NCI-H2029 treated with DMSO at 0.1 percent for 48 hours (cell line): ENCODE results near the gene SESN1.
"Not testable (repeated sequence)": the region's sequence is repeated elsewhere in the genome, so short reads cannot be mapped to it uniquely, and the experiment has no call there.

Experiments used
- DNase-seq: peaks from one replicate; lab custom pipeline; 2025; lab: John Stamatoyannopoulos, UW

SESN1 gene

DNA sequence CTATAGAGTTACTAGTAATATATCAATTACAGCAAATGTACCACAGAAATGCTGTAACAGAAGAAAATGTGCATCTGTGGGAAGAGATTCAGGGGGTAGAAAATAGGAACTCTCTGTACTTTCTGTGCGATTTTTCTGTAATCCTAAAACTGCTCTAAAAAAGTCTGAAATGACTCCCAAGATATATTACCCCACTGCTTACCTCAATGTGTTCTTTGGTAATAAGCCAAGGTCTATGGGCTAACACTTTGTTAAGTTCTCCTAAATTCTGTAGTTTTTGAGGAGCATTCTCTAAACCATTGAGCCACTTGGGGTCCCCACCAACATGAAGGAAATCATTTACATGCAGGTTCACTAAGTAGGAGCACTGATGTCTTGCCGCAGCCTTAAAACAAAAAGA is 94.4 kb downstream of the SESN1 start:
- DNase-seq = no peak

- no peak for DNase-seq
Measured at GRCh38 chr6:108999428-108999827, 95.2 kb downstream of the SESN1 start.

DNA sequence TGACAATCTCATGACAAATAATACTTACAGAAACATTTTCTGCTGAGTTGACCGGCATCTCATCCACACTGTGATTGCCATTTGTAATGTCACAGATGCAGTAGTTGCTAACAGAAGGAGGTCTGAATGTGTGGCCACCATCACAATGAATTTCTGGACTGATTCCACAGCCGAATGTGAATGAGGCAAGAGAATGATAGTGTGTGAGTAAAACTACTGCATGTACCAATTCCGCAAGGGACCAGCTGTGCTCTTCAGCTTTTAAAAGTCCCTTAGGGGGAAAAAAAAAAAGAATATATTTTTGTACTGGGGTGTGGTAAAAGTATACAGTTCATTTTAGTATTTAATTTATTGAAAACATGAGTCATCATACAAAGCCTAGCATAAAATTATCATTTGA is 96.2 kb downstream of the SESN1 start:
- no peak for DNase-seq

DNA sequence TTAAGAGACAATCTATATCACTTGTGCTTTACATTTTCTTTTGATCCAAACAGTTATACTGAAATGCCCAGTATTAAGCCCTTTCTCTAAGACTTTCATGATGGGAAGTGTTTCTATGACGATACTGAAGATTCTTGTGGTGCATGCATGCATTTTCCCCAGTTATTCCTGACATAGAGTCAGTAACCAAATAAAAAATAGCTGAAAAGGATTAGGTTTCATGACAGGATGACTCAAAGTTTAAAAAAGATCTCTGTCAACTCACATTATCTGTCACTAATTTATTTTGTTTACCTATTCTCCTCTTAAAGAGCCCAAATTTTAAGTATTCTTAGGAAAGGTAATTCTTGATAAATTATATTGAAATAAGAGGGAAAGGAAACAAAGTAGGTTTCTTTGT is 98.4 kb downstream of the SESN1 start:
- DNase-seq = no peak

- no peak for DNase-seq
Measured at GRCh38 chr6:108995296-108995695, 99.3 kb downstream of the SESN1 start.

GRCh38 chr6:108993876-108994275 is 100.8 kb downstream of the SESN1 start:
- no peak for DNase-seq

DNA sequence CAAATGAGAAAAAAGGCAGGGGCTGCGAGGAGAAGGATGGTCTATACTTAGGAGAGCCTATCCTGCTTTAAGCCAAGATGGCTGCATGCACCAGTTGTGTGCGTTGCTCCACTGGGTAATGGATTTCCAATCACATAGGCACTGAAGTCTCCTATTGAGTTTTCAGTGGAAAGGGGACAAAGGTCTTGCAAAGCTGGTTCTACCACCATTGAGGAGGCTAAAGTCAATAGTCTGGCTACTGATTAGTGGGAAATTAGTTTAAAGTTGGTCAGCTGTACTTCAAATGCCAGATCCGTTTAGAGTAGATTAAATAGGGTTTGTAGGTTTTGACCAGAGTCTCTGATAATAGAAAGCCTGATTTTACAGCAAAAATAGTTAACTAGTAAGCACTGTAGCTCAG is 104.9 kb downstream of the SESN1 start:
- no peak for DNase-seq

GRCh38 chr6:108988765-108989164 is 105.9 kb downstream of the SESN1 start:
- DNase-seq = no peak

DNA sequence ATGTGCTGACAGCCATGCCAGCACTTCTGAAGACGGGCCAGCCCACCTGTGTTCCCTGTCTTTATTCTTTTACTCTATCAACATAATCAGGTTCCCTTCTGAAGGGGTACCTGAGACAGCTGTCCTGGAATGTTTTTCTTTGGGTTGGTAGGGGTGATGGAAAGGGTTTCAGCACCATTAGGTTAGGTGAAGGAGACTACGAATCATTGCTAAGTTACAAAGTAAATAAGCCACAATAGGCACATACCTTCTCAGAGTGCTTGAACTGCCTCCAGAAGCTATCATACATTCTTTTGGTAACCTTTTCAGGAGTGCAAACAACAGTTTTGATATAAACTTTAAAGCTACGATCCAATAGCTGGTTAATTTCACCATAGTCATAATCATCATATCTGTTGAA is 106.3 kb downstream of the SESN1 start:
- DNase-seq = no peak

GRCh38 chr6:108987156-108987555 is 107.5 kb downstream of the SESN1 start:
- no peak for DNase-seq

GRCh38 chr6:108985301-108985700 is 109.3 kb downstream of the SESN1 start:
- DNase-seq = no peak

GRCh38 chr6:108983151-108983550 is 111.5 kb downstream of the SESN1 start:
- DNase-seq = no peak

GRCh38 chr6:108982154-108983113 is 112.2 kb downstream of the SESN1 start:
- no peak for DNase-seq

DNA sequence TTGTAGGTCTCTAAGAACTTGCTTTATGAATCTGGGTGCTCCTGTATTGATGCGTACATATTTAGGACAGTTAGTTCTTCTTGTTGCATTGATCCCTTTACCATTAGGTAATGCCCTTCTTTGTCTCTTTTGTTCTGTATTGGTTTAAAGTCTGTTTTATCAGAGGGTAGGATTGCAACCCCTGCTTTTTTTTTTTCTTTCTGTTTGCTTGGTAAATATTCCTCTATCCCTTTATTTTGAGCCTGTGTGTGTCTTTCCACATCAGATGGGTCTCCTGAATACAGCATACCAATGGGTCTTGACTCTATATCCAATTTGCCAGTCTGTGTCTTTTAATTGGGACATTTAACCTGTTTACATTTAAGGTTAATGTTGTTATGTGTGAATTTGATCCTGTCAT is 116.0 kb downstream of the SESN1 start:
- not testable (repeated sequence) for DNase-seq

DNA sequence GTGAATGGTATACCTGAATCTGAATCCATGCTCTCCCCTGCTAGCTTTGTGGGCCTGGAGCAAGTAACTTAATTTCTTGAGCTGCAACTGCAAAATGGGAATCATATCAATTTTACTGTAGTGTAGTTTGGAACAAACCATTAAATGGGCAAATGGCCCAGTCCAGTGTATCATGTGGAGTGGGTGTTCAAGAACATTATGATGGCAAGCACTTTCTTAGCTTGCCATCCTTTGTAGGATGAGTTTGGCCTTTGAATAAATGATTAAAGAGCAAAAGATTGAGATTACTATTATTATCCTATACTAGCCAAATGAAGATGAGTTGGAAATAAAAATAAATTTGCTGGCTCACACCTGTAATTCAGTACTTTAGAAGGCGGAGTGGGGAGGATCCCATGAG is 120.4 kb downstream of the SESN1 start:
- DNase-seq = no peak

DNA sequence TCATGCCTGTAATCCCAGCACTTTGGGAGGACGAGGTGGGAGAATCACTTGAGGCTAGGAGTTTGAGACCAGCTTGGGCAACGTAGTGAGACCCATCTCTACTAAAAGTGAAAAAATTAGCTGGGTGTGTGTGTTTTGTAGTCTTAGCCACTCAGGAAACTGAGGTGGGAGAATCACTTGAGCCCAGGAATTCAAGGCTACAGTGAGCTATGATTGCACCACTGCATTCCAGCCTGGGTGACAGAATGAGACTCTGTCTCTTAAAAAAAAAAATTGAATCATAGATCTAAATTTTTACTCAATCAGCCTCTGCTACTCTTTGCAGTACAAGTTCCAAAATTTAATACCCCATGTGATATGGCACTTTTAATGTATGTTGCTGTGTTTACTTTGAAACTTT is 124.9 kb downstream of the SESN1 start:
- no peak for DNase-seq

DNA sequence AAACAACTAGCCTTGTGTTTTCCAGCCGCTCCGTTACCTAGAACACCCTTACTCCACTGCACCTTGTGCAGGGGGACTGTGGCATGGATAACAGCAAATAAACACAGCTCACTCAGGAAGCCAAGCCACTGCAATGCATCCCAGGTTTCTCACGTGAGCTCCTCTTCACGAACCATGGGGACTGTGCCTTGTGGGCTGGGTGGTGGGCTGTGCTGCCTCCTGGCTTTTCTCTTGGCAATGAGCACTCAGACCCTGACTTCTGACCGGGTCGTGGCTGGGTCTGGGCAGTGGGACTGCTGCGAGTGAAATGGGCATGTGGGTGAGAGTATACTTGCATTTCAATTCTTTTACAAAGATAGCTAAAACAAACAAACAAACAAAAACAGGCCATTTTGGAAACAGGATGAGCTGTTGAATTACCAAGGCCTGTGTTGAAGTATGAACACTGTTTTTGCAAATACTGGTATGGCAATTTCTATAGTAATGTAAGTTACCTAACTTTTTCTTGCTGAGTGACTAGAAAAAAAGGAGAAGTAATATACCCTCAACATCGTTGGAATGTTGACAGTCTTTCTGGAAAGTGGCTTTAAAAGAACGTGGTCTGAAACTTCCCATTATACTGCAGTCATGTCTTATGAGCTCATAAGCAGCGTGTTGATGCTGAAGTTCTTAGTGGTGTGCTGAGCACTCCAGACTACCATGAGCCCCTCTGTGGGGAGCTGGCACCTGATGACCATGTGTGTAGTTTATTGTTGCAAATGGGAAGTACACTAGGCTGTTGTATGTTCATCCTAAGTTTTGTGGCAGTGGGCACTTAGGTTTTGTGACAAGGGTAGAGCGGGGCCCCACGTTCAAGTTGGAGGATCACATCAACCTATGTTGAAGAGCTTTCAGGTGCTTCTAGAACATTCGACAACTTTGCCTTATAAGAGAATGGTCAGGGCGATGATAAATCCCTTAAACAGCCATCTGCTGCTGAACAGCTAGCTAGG is 126.0 kb downstream of the SESN1 start:
- DNase-seq = no peak

DNA sequence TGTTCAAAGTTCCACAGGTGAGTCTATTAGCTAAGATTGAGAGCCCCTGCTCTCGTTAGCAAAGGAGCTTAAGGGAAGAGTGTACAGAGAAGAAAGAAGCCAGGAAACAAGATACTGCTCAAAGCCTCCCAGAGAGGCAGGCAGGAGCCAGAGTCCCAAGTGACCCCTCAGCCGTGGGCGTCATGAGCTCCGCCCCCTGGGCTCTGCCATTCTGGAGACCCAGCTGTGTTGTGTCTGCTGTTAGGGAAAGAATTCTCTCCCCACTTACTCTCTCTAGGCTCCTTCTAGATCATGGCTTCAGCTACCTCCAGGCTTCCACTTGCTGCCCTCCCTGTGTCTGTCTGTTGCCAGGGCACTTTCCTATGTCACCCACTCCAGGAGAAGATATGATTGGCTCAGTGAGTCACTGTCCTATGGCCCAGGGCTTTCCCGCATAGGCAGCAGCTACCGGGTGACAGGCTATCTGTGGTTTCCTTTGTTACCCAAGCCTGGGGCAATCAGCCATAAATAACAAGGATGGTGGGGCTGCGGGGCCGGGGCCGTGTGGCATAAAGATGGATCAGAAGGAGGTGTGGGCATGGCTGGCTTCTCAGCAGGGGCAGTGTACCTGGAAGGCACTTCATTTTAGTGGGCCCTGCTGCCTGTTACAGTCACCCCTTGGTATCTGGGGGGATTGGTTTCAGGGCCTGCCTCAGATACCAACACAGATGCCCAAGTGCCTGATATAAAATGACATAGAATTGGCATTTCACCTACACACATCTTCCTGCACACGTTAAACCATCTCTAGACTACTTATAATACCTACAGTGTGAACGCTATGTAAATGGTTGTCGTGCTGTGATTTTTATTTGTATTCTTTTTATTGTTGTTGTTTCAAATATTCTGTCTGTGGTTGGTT is 127.5 kb downstream of the SESN1 start:
- DNase-seq = no peak

DNA sequence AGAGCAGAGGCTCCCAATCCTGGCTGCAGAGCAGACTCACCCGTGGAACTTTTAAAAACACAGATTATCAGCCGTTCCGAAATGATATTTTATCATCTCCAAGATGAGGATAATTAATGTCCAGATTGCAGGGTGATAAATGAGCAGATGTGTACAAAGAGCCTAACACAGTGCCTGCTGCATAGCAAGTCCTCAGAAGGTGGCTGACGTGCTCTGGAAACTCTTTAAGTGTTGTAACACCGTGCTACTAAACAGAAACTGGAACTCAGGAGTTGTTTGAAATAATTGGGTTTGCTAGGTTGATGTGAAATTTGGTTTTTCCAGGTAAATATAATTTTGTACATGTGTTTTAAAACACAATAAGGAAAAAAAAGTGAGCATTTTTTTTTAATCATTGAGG is 128.4 kb downstream of the SESN1 start:
- DNase-seq = no peak

- DNase-seq = no peak
Measured at GRCh38 chr6:108961985-108962384, 132.7 kb downstream of the SESN1 start.

DNA sequence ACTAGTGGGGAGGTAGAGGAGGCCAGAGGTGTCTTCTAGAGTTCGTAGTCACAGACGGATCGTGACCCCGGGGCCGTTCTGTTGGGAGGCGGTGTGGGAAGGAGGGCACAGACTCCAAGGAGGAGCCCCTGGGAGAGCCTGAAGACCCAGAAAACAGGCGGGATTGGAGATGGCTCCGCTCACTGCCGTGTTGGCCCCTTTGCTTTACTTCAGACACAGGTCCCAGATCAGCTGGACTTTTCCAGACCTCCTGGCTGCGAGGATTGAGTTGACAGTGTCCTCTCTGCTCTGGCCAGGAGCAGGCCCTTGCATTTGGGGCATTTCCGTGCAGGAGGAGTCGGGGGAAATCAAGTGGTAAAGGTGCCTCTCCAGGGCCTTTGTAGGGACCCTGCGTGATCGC is 133.6 kb downstream of the SESN1 start:
- DNase-seq = no peak

GRCh38 chr6:108960601-108961000 is 134.0 kb downstream of the SESN1 start:
- DNase-seq = no peak
